Measurements from ENCODE around the gene MPO.

Gene MPO

GRCh38 chr17:58322581-58323185 is 41.9 kb upstream of the MPO start:
- TF ChIP-seq CTCF (IDR thresholded peaks at IDR 0.05; ENCODE audit: low read depth, low read length, missing control alignments) = no peak
- H3K4me3 ChIP-seq (replicated peaks; ENCODE audit: low read depth, low read length) = no peak overlapping the region
- no peak for DNase-seq (ENCODE audit: extremely low read depth, low read depth)

GRCh38 chr17:58321571-58322525 is 41.1 kb upstream of the MPO start:
- TF ChIP-seq CTCF (IDR thresholded peaks at IDR 0.05; ENCODE audit: low read depth, low read length, missing control alignments) = no peak
- no peak for DNase-seq (ENCODE audit: extremely low read depth, low read depth)
- no peak overlapping the region for H3K4me3 ChIP-seq (replicated peaks; ENCODE audit: low read depth, low read length)

GRCh38 chr17:58320570-58321323 is 40.0 kb upstream of the MPO start:
- no peak for DNase-seq (ENCODE audit: extremely low read depth, low read depth)
- no peak overlapping the region for H3K4me3 ChIP-seq (replicated peaks; ENCODE audit: low read depth, low read length)
- no peak for TF ChIP-seq CTCF (IDR thresholded peaks at IDR 0.05; ENCODE audit: low read depth, low read length, missing control alignments)

GRCh38 chr17:58320163-58320558 is 39.4 kb upstream of the MPO start:
- DNase-seq (ENCODE audit: extremely low read depth, low read depth) = no peak
- H3K4me3 ChIP-seq (replicated peaks; ENCODE audit: low read depth, low read length) = no peak overlapping the region
- TF ChIP-seq CTCF (IDR thresholded peaks at IDR 0.05; ENCODE audit: low read depth, low read length, missing control alignments) = no peak

GRCh38 chr17:58319173-58320162 is 38.7 kb upstream of the MPO start:
- no peak overlapping the region for H3K4me3 ChIP-seq (replicated peaks; ENCODE audit: low read depth, low read length)
- DNase-seq (ENCODE audit: extremely low read depth, low read depth) = no peak
- TF ChIP-seq CTCF (IDR thresholded peaks at IDR 0.05; ENCODE audit: low read depth, low read length, missing control alignments) = no peak
